ENCODE measurements around the gene CLIC4. TPM values are rescaled to one million over a fixed set of nuclear protein-coding genes. Genes with fewer than 3 reads are reported as not detected.
"Not testable (repeated sequence)": the region's sequence is repeated elsewhere in the genome, so short reads cannot be mapped to it uniquely, and the experiment has no call there.

Gene CLIC4
- total RNA-seq, 4 donors from 2014 or later: 17.3 to 63.5 (median 32.6) TPM

DNA sequence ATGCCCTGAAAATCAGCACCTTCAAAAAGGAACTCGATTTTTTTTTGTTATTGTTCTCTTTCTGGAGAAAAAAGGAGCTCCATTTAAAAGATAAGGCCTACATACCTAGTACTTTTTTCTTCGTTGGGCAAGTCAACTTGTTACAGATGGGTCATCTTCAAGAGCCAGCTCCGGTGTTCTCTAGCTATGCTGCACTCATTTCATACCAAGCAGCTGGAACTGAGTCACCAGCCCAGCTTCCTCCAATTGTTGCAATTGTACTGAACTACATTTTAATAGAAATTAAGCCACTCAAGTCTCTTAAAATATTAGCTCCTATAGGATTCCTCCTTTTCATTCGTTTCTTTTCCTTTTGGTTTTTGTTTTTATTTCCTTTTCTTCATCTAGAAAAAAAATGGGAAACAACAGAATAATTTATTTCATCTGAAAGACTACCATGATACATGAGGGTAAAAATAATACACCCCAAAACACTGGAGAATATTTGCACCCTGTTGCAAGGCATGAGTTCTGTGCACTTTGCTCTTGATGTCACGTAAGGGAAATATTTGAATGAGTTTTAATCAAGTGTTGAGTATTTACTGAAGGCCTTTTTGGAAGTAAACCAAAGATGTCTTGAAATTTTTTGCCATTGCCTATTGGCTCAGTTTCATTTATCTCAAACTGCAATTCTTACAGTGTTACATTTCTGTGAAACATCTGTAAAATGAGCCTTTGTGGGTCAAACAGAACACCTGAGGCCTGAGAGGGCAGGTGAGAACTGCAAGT is 60.5 kb downstream of the CLIC4 start:
- peaks cover 0 to 7% (median 0%) of the 10 kb centered on the region in 4 donors for H3K4me1 ChIP-seq
- no peak overlapping the region for H3K4me3 ChIP-seq
- H3K9me3 ChIP-seq: no peaks in the 10 kb centered on the region
- H3K27me3 ChIP-seq: no peaks in the 10 kb centered on the region
- no peaks in the 10 kb centered on the region for H3K36me3 ChIP-seq
- no peak for DNase-seq
- no peak overlapping the region for H3K27ac ChIP-seq
- TF ChIP-seq, protein P1, sequence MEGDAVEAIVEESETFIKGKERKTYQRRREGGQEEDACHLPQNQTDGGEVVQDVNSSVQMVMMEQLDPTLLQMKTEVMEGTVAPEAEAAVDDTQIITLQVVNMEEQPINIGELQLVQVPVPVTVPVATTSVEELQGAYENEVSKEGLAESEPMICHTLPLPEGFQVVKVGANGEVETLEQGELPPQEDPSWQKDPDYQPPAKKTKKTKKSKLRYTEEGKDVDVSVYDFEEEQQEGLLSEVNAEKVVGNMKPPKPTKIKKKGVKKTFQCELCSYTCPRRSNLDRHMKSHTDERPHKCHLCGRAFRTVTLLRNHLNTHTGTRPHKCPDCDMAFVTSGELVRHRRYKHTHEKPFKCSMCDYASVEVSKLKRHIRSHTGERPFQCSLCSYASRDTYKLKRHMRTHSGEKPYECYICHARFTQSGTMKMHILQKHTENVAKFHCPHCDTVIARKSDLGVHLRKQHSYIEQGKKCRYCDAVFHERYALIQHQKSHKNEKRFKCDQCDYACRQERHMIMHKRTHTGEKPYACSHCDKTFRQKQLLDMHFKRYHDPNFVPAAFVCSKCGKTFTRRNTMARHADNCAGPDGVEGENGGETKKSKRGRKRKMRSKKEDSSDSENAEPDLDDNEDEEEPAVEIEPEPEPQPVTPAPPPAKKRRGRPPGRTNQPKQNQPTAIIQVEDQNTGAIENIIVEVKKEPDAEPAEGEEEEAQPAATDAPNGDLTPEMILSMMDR (IDR thresholded peaks at IDR 0.05): no peak
- no peak for TF ChIP-seq POLR2A (IDR thresholded peaks at IDR 0.05)

DNA sequence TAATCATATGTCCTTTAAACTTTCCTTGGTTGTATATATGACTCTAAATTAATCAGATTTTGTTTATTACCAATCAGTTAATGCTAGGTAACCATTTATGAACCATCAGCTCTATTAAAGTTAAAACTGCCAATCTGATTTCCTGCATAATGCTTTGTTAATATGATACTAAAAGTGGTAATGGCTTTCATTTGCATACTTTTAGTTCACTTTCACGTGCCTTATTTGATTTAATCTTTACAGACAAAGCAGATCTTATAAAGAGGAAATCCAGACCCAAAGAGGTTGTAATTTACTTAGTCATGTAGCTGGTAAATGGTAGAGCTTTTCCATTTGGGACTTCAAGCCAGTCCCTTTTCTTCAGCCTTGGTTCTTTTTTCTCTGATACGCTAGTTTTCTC is 61.3 kb downstream of the CLIC4 start:
- Histone ChIP-seq H3K4me3 (no peak overlapping the region), H3K27ac (no peak overlapping the region), H3K36me3 (no peaks in the 10 kb centered on the region), H3K4me1 (peaks cover 0 to 7% (median 0%) of the 10 kb centered on the region in 4 donors), H3K9me3 (no peaks in the 10 kb centered on the region), H3K27me3 (no peaks in the 10 kb centered on the region)
- DNase-seq: no peak
- TF ChIP-seq, protein P1 (IDR thresholded peaks at IDR 0.05): no peak
- TF ChIP-seq POLR2A (IDR thresholded peaks at IDR 0.05): no peak

DNA sequence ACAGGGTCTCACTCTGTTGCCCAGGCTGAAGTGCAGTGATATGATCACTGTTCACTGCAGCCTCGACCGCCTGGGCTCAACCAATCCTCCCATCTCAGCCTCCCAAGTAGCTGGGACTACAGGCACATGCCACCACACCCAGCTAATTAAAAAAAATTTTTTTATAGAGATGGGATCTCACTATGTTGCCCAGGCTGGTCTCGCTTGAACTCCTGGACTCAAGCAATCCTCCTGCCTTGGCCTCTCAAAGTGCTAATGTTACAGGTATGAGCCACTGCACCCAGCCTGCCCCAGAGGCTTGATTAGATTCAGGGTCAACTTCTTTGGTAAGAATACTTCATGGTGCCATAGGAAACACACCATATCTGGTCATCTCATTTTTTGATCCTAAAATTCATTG is 66.2 kb downstream of the CLIC4 start:
- not testable (repeated sequence) for H3K36me3 ChIP-seq, H3K27me3 ChIP-seq, H3K9me3 ChIP-seq, DNase-seq, H3K4me3 ChIP-seq, H3K27ac ChIP-seq, H3K4me1 ChIP-seq

DNA sequence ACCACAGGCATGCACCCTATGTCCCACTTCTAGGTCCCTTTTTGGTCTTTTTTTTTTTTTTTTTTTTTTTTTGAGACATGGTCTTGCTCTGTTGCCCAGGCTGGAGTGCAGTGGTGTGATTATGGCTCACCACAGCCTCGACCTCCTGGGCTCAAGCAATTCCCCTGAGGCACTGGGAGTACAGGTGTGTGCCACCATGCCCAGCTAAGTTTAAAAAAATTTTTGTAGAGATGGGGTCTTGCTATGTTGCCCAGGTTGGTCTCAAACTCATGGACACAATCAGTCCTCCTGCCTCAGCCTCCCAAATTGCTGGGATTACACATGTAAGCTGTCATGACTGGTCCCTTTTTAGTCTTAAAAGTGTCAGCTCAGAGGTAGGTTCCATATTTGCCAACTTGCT is 75.0 kb downstream of the CLIC4 start:
- not testable (repeated sequence) for H3K9me3 ChIP-seq, H3K36me3 ChIP-seq, H3K4me1 ChIP-seq, H3K27ac ChIP-seq, DNase-seq, H3K4me3 ChIP-seq, H3K27me3 ChIP-seq

DNA sequence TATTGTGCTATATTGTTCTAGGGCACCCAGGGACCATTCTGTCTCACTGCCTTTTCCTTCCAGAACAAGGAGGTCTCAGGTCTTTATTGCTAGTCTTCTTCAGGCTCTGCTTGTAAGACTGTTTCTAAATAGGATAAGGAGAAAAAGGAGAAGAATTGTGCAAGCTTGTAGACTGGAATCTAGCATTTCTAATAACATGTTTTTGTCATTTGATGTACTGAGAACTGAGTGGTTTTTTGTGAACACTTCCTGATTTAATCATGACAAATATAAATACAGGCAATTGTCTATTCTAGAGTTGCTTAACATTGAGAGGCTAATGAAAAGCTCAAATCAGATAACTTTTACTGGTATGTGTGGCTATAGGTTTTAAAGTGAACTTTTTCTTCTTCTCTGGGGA is 77.6 kb downstream of the CLIC4 start:
- no peak for TF ChIP-seq POLR2A (IDR thresholded peaks at IDR 0.05)
- TF ChIP-seq, protein P1 (IDR thresholded peaks at IDR 0.05): no peak
- H3K27ac ChIP-seq: no peak overlapping the region
- no peak for DNase-seq
- H3K4me3 ChIP-seq: no peak overlapping the region
- H3K9me3 ChIP-seq: no peaks in the 10 kb centered on the region
- H3K27me3 ChIP-seq: no peaks in the 10 kb centered on the region
- H3K36me3 ChIP-seq: no peaks in the 10 kb centered on the region
- no peaks in the 10 kb centered on the region for H3K4me1 ChIP-seq

DNA sequence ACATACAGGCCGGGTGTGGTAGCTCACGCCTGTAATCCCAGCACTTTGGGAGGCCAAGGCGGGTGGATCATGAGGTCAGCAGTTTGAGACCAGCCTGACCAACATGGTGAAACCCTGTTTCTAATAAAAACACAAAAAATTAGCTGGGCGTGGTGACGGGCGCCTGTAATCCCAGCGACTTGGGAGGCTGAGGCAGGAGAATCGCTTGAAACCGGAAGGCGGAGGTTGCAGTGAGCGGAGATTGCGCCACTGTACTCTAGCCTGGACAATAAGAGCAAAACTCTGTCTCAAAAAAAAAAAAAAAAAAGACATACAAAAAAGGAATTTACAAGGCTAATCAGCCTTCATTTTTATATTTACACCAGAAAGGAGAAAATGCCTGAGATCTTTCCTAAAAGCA is 78.2 kb downstream of the CLIC4 start:
- H3K27me3 ChIP-seq, DNase-seq, H3K4me3 ChIP-seq, H3K27ac ChIP-seq, H3K4me1 ChIP-seq, H3K9me3 ChIP-seq, H3K36me3 ChIP-seq: not testable (repeated sequence)

DNA sequence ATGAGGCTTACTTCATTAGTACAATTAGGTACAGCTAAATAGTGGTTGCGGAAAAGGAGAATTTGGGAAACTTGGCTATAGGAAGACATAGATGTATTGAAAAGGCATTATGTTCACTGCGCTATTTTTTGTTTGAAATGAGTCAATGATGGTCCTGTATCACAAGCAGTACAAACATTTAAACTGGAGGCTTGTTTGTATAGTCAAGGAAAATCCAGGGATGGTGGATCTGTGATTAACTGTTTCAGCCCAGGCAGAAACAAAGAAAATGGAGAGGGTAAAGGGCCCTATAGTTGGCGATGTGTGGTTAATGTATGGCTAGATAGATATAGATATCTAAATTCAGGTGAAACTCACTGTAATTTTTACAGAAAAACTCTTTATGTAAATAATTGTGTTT is 79.9 kb downstream of the CLIC4 start:
- peaks cover 0 to 5% (median 0%) of the 10 kb centered on the region in 4 donors for H3K4me1 ChIP-seq
- TF ChIP-seq, protein P1 (IDR thresholded peaks at IDR 0.05): no peak
- TF ChIP-seq POLR2A (IDR thresholded peaks at IDR 0.05): no peak

More for the DNA sequence above, 79.9 kb downstream of the CLIC4 start:
- Histone ChIP-seq H3K27ac (no peak overlapping the region), H3K4me3 (no peak overlapping the region), H3K27me3 (no peaks in the 10 kb centered on the region), H3K36me3 (no peaks in the 10 kb centered on the region), H3K9me3 (no peaks in the 10 kb centered on the region)
- no peak for DNase-seq

All from Peyer's patch (tissue), 4 donors.